ENCODE results near the gene ZBTB39.

DNA sequence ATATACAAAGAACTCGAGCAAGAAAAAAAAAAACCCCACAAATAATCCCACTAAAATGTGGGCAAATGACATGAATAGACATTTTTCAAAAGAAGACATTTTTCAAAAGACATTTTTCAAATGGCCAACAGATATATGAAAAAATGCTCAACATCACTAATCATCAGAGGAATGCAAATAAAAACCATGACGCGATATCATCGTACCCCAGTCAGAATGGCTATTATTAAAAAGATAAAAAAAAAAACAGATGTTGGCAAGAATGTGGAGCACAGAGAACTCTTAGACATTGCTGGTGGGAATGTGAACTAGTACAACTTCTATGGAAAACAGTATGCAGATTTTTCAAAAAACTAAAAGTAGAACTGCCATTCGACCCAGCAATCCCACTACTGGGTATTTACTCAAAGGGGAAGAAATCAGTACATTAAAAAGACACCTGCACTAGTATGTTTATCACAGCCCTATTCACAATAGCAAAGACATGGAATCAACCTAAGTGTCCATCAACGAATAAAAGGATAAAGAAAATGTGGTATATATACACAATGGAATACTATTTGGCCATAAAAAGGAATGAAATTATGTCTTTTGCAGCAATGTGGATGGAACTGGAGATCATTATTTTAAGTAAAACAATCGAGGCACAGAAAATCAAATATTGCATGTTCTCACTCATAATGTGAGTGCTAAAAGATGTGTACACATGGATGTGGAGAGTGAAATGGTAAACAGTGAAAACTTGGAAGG, 16.3 kb downstream of the ZBTB39 start:
- TF ChIP-seq CTCF (IDR thresholded peaks at IDR 0.05; ENCODE audit: poor library complexity) (no peak), EZH2 (IDR thresholded peaks at IDR 0.05; ENCODE audit: borderline replicate concordance) (no peak), EZH2phosphoT487 (IDR thresholded peaks at IDR 0.05; ENCODE audit: low read depth, severe bottlenecking, unreplicated experiment) (no peak)
